ENCODE data around the gene PEBP1. TPM values are rescaled to one million over a fixed set of nuclear protein-coding genes. Genes with fewer than 3 reads are reported as not detected.
A peak's percentile ranks its signal among the peaks of the same experiment; 100 is the strongest.

PEBP1 gene
- polyA plus RNA-seq, 3 donors, result 23.0 to 57.9 (median 47.6) TPM

DNA sequence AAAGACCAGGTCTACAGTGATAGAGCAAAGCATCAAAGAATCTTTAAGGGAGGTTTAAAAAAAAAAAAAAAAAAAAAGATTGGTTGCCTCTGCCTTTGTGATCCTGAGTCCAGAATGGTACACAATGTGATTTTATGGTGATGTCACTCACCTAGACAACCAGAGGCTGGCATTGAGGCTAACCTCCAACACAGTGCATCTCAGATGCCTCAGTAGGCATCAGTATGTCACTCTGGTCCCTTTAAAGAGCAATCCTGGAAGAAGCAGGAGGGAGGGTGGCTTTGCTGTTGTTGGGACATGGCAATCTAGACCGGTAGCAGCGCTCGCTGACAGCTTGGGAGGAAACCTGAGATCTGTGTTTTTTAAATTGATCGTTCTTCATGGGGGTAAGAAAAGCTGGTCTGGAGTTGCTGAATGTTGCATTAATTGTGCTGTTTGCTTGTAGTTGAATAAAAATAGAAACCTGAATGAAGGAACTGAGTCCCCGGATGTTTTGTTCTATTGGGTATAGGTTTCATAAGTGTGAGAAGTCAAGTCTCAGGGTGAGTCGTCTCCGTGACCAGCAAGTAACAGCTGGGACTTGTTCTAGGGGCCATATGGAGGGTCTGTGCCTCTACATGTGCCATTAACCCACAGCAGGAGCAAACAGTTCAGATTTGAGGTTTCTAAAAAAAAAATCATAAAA is 9.3 kb downstream of the PEBP1 start:
- Histone ChIP-seq H3K4me3 (replicated peaks in 1 of 3; ENCODE audit: low read depth in 2 of 3, low read length in 3 of 3) (no peak overlapping the region), H3K9ac (ENCODE audit: insufficient read depth, low read length, poor library complexity, severe bottlenecking) (no peak overlapping the region), H2AFZ (ENCODE audit: insufficient read depth, low read depth, low read length, poor library complexity, severe bottlenecking) (no peak overlapping the region), H3K27ac (ENCODE audit: low read depth in 1 of 2, low read length in 2 of 2) (peak overlapping the region in 1 of 2 donors; percentile 26), H4K20me1 (ENCODE audit: insufficient read depth, low read length) (no peaks in the 10 kb centered on the region), H3K27me3 (ENCODE audit: control insufficient read depth in 2 of 2, insufficient read depth in 2 of 2, low read length in 2 of 2) (no peaks in the 10 kb centered on the region), H3K4me2 (replicated peaks; ENCODE audit: extremely low read depth, low read length, poor library complexity, severe bottlenecking) (no peak overlapping the region), H3K36me3 (replicated peaks in 1 of 2; ENCODE audit: control insufficient read depth in 1 of 2, insufficient read depth in 2 of 2, low read length in 2 of 2) (peaks cover 23 to 24% of the 10 kb centered on the region in 2 donors), H3K9me3 (replicated peaks in 1 of 2; ENCODE audit: control insufficient read depth in 1 of 2, insufficient read depth in 1 of 2, low read length in 2 of 2) (no peaks in the 10 kb centered on the region), H3K79me2 (ENCODE audit: insufficient read depth, low read length) (no peaks in the 10 kb centered on the region), H3K4me1 (ENCODE audit: control insufficient read depth in 1 of 2, insufficient read depth in 2 of 2, low read length in 2 of 2) (no peaks in the 10 kb centered on the region)
- peaks cover 0 to 3% (median 0%) of the 10 kb centered on the region in 3 donors for H3K27me3 Mint-ChIP-seq (ENCODE audit: low read depth in 3 of 3)
- TF ChIP-seq, protein P1, sequence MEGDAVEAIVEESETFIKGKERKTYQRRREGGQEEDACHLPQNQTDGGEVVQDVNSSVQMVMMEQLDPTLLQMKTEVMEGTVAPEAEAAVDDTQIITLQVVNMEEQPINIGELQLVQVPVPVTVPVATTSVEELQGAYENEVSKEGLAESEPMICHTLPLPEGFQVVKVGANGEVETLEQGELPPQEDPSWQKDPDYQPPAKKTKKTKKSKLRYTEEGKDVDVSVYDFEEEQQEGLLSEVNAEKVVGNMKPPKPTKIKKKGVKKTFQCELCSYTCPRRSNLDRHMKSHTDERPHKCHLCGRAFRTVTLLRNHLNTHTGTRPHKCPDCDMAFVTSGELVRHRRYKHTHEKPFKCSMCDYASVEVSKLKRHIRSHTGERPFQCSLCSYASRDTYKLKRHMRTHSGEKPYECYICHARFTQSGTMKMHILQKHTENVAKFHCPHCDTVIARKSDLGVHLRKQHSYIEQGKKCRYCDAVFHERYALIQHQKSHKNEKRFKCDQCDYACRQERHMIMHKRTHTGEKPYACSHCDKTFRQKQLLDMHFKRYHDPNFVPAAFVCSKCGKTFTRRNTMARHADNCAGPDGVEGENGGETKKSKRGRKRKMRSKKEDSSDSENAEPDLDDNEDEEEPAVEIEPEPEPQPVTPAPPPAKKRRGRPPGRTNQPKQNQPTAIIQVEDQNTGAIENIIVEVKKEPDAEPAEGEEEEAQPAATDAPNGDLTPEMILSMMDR (IDR thresholded peaks at IDR 0.05), result no peak
- peaks cover 38 to 60% of the 10 kb centered on the region in 2 donors for H3K36me3 Mint-ChIP-seq
- peak overlapping the region in 5 of 7 donors; percentile 3 to 64 (median 37) for H3K27ac Mint-ChIP-seq
- H3K4me3 Mint-ChIP-seq, result peak overlapping the region in 1 of 2 donors; percentile 31
- no peak for DNase-seq
- intact Hi-C loops (cut with micrococcal nuclease), result no loop called here
- H3K4me1 Mint-ChIP-seq, result peaks cover 10% of the 10 kb centered on the region
- 60% methylated on average over 7 of the region's 7 CpGs for WGBS (ENCODE audit: insufficient coverage)
- no peaks in the 10 kb centered on the region for H3K9me3 Mint-ChIP-seq

DNA sequence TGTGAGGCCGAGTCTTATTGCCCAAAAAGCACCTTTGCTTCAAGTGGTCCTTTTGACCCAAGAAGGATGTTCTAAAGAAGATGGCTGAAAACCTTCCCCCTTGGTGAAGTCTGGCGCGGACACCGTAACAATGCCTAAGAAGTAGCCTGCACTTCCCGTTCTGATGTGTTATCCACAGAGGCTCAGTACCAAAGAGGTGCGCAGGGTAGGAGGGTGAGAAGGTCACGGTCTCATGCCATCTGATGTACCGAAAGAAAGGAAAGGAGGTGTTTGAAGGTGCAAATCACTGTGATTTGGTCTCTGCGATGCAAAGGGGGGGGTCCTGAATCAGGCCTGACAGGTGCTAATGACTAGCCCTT is 9.9 kb downstream of the PEBP1 start:
- H3K4me3 ChIP-seq (replicated peaks in 1 of 3; ENCODE audit: low read depth in 2 of 3, low read length in 3 of 3), result no peak overlapping the region
- DNase-seq, result no peak
- peak overlapping the region in 1 of 2 donors; percentile 26 for H3K27ac ChIP-seq (ENCODE audit: low read depth in 1 of 2, low read length in 2 of 2)
- Mint-ChIP-seq H3K4me3 (no peak overlapping the region), H3K27me3 (ENCODE audit: low read depth in 3 of 3) (peaks cover 0 to 3% (median 0%) of the 10 kb centered on the region in 3 donors), H3K4me1 (peaks cover 10% of the 10 kb centered on the region), H3K27ac (peak overlapping the region in 3 of 7 donors; percentile 50 to 55 (median 53)), H3K9me3 (no peaks in the 10 kb centered on the region), H3K36me3 (peaks cover 37 to 58% of the 10 kb centered on the region in 2 donors)
- no peaks in the 10 kb centered on the region for H3K79me2 ChIP-seq (ENCODE audit: insufficient read depth, low read length)
- WGBS (ENCODE audit: insufficient coverage), result 90% methylated on average over 3 of the region's 9 CpGs
- H3K9ac ChIP-seq (ENCODE audit: insufficient read depth, low read length, poor library complexity, severe bottlenecking), result no peak overlapping the region
- no peak overlapping the region for H2AFZ ChIP-seq (ENCODE audit: insufficient read depth, low read depth, low read length, poor library complexity, severe bottlenecking)
- H3K9me3 ChIP-seq (replicated peaks in 1 of 2; ENCODE audit: control insufficient read depth in 1 of 2, insufficient read depth in 1 of 2, low read length in 2 of 2), result no peaks in the 10 kb centered on the region
- TF ChIP-seq, protein P1 (IDR thresholded peaks at IDR 0.05), result no peak
- no peaks in the 10 kb centered on the region for H3K4me1 ChIP-seq (ENCODE audit: control insufficient read depth in 1 of 2, insufficient read depth in 2 of 2, low read length in 2 of 2)
- intact Hi-C loops (cut with micrococcal nuclease), result no loop called here
- no peaks in the 10 kb centered on the region for H3K27me3 ChIP-seq (ENCODE audit: control insufficient read depth in 2 of 2, insufficient read depth in 2 of 2, low read length in 2 of 2)
- H4K20me1 ChIP-seq (ENCODE audit: insufficient read depth, low read length), result no peaks in the 10 kb centered on the region
- H3K36me3 ChIP-seq (replicated peaks in 1 of 2; ENCODE audit: control insufficient read depth in 1 of 2, insufficient read depth in 2 of 2, low read length in 2 of 2), result peaks cover 25% of the 10 kb centered on the region in 2 donors
- H3K4me2 ChIP-seq (replicated peaks; ENCODE audit: extremely low read depth, low read length, poor library complexity, severe bottlenecking), result no peak overlapping the region
